HepG2 (cell line): ENCODE data around the gene PPP4R2. TPM values are rescaled to one million over a fixed set of nuclear protein-coding genes. Genes with fewer than 3 reads are reported as not detected.

Experiments used
- ATAC-seq: fragments of 200-7000 bp; cut with Tn5 transposase; 3 replicates; pipeline ENCODE4 v1.9.1; 2020; ENCODE audit warnings: mild to moderate bottlenecking, moderate library complexity
- BruUV-seq: library from RNA; stranded (reverse); fragments of 400-500 nt; replicated peaks from 2 replicates; lab custom pipeline; 2021; lab: Mats Ljungman, UMichigan
- CTCF ChIA-PET: fragments of 300-600 bp; formaldehyde crosslinking; extraction: SDS; loops from one replicate; lab custom pipeline; 2021; ENCODE audit warnings: low total read pairs, inconsistent platforms, low intra/inter-chr PET ratio; lab: Yijun Ruan, JAX
- POLR2A ChIA-PET: fragments of 350-600 bp; sonication (Branson Sonifier 250); formaldehyde crosslinking; loops from one replicate; lab custom pipeline; 2020; ENCODE audit warnings: antibody characterized with exemption, inconsistent platforms; lab: Yijun Ruan, JAX
- DNase-seq: peaks from one replicate; pipeline ENCODE4 v3.0.0-alpha.2; 2015; ENCODE audit warnings: low spot score
- FAIRE-seq: peaks from 3 replicates; lab custom pipeline; 2011; peaks lifted over from hg19 to GRCh38; lab: Jason Lieb, UNC
- H2AFZ ChIP-seq: one replicate; pipeline ENCODE4 v1.6.1; 2011; ENCODE audit warnings: low read length, inconsistent platforms
- H3K27ac ChIP-seq: fragments of 300-600 bp; 3 replicates; pipeline ENCODE4 v1.8.0; 2011; ENCODE audit warnings: mixed run types, mild to moderate bottlenecking, mixed read lengths, low read length, inconsistent platforms; ENCODE audit not compliant: insufficient read depth; ENCODE audit errors: extremely low read length
- H3K27me3 ChIP-seq, 2 experiments: fragments of 200-600 bp in 1 of 2; 2 replicates in 1 of 2; 3 replicates in 1 of 2; pipeline versions ENCODE4 v1.6.0 to v1.8.0; 2011; ENCODE audit warnings: low read length in 2 of 2, mild to moderate bottlenecking in 2 of 2, moderate library complexity in 2 of 2, inconsistent platforms in 1 of 2; ENCODE audit not compliant: insufficient read depth in 2 of 2, control insufficient read depth in 1 of 2
- H3K36me3 ChIP-seq, 2 experiments: fragments of 200-600 bp in 1 of 2; replicated peaks in 1 of 2; 2 replicates in 1 of 2; 3 replicates in 1 of 2; pipeline versions ENCODE4 v1.5.1 to v1.8.0; 2011; ENCODE audit warnings: low read length in 2 of 2, inconsistent platforms in 1 of 2; ENCODE audit not compliant: insufficient read depth in 2 of 2, control insufficient read depth in 1 of 2
- H3K4me1 ChIP-seq: 2 replicates; pipeline ENCODE4 v1.5.1; 2012; ENCODE audit warnings: low read length, inconsistent platforms; ENCODE audit not compliant: insufficient read depth
- H3K4me2 ChIP-seq: 2 replicates; pipeline ENCODE4 v1.6.0; 2011; ENCODE audit warnings: low read depth, low read length, inconsistent platforms
- H3K4me3 ChIP-seq, 3 experiments: fragments of 200-600 bp in 1 of 3; sonication (generic), shearing (Covaris generic) in 1 of 3; replicated peaks in 1 of 3; 2 replicates each; pipeline ENCODE4 v1.5.1; 2011 to 2016; ENCODE audit warnings: low read length in 3 of 3, inconsistent platforms in 2 of 3, low read depth in 2 of 3, mild to moderate bottlenecking in 2 of 3, control low read depth in 1 of 3, mixed read lengths in 1 of 3; ENCODE audit not compliant: insufficient read depth in 1 of 3
- H3K79me2 ChIP-seq: one replicate; pipeline ENCODE4 v1.6.1; 2011; ENCODE audit warnings: low read length, inconsistent platforms; ENCODE audit not compliant: insufficient read depth
- H3K9ac ChIP-seq: 2 replicates; pipeline ENCODE4 v1.6.0; 2011; ENCODE audit warnings: mild to moderate bottlenecking, low read depth, low read length, inconsistent platforms; ENCODE audit not compliant: insufficient read depth
- H3K9me3 ChIP-seq: 2 replicates; pipeline ENCODE4 v1.5.1; 2012; ENCODE audit warnings: mild to moderate bottlenecking, low read length
- H4K20me1 ChIP-seq: 2 replicates; pipeline ENCODE4 v1.6.0; 2011; ENCODE audit warnings: inconsistent platforms, mild to moderate bottlenecking, low read length, moderate library complexity; ENCODE audit not compliant: insufficient read depth
- ELF3 ChIP-seq: IDR thresholded peaks from 2 replicates; pipeline ENCODE4 v1.6.1; 2016; ENCODE audit warnings: missing genetic modification reagents, missing compliant biosample characterization
- HMGA1 ChIP-seq: sonication (generic); formaldehyde crosslinking; conservative IDR thresholded peaks from 2 replicates; pipeline ENCODE4 v1.4.0; 2020; ENCODE audit warnings: missing genetic modification reagents
- HNF1A ChIP-seq, 2 experiments: sonication (generic) in 1 of 2; formaldehyde crosslinking in 1 of 2; IDR thresholded peaks; 2 replicates each; pipeline versions ENCODE4 v1.4.0 to v1.6.1; 2016 to 2020; ENCODE audit warnings: borderline replicate concordance in 1 of 2, low read depth in 1 of 2, mild to moderate bottlenecking in 1 of 2, missing genetic modification reagents in 1 of 2
- TBX3 ChIP-seq: fragments of 450-650 bp; IDR thresholded peaks from 2 replicates; pipeline ENCODE4 v1.6.1; 2017; ENCODE audit warnings: antibody characterized with exemption, mild to moderate bottlenecking, inconsistent platforms, borderline replicate concordance
- ZNF232 ChIP-seq: sonication (generic); formaldehyde crosslinking; IDR thresholded peaks from 2 replicates; pipeline ENCODE4 v1.4.0; 2020; ENCODE audit warnings: missing genetic modification reagents, borderline replicate concordance
- ZNF678 ChIP-seq: sonication (generic); formaldehyde crosslinking; IDR thresholded peaks from 2 replicates; pipeline ENCODE4 v1.4.0; 2020; ENCODE audit warnings: mild to moderate bottlenecking, missing genetic modification reagents
- ZNF878 ChIP-seq: sonication (generic); formaldehyde crosslinking; IDR thresholded peaks from 2 replicates; pipeline ENCODE4 v1.8.1; 2023; ENCODE audit warnings: mild to moderate bottlenecking, missing genetic modification reagents, moderate library complexity
- WGBS: methylation state at CpG from one replicate; pipeline ENCODE4 v1.1.6; 2017; ENCODE audit warnings: low lambda C conversion rate; 5-methylcytosine and 5-hydroxymethylcytosine counted together
- in situ Hi-C: cut with HindIII; loops from 2 replicates; pipeline ENCODE4 v1.10.0; 2017; ENCODE audit warnings: low pct_unique_long_range_greater_than_20kb; ENCODE audit not compliant: extremely low pct_ligation_motif_present
- intact Hi-C: fragments of 100-400 bp; cut with micrococcal nuclease; formaldehyde crosslinking; loops from one replicate; pipeline ENCODE4 v1.10.0; 2022; ENCODE audit not compliant: unreplicated experiment
- polyA plus RNA-seq, 8 experiments: library from polyadenylated mRNA; depleted of rRNA in 3 of 8; stranded (reverse) in 7 of 8; unstranded in 1 of 8; fragments of >200 nt; fragmentation: Illumina TruSeq in 4 of 8; extraction: Trizol in 4 of 8; gene quantifications; 2 replicates each; pipeline versions ENCODE4 v1.2.1 to v1.2.3, GENCODE V29; 2011 to 2016; ENCODE audit warnings: low read depth in 4 of 8, missing spikeins in 1 of 8, mixed read lengths in 1 of 8; ENCODE audit not compliant: insufficient read depth in 1 of 8
- total RNA-seq, 5 experiments: library from RNA; depleted of rRNA; stranded (reverse); fragments of >200 nt; fragmentation: Illumina TruSeq; extraction: Trizol; gene quantifications; 2 replicates each; pipeline ENCODE4 v1.2.3, GENCODE V29; 2016; ENCODE audit warnings: low read depth in 1 of 5
- TF ChIP-seq, protein P1 (sequence below): fragments of 450-650 bp; IDR thresholded peaks from 2 replicates; pipeline ENCODE4 v1.6.1; 2017
- TF ChIP-seq, protein P2 (sequence below): fragments of 450-650 bp; IDR thresholded peaks from 2 replicates; pipeline ENCODE4 v1.6.1; 2016

The PPP4R2 gene
- total and polyA plus RNA-seq, 2 of the 13 experiments (the other 11 are each of a cell fraction or from before 2014, with no cell fraction given), result 22.3 to 161 TPM

- TF ChIP-seq HNF1A (IDR thresholded peaks at IDR 0.05; ENCODE audit: low read depth) (no peak), HNF1A (CRISPR knock-in tag; IDR thresholded peaks at IDR 0.05; ENCODE audit: borderline replicate concordance) (no peak), ZNF232 (no peak)
Observed at GRCh38 chr3:72982609-72983366, 13.8 kb upstream of the PPP4R2 start (continued).

DNA sequence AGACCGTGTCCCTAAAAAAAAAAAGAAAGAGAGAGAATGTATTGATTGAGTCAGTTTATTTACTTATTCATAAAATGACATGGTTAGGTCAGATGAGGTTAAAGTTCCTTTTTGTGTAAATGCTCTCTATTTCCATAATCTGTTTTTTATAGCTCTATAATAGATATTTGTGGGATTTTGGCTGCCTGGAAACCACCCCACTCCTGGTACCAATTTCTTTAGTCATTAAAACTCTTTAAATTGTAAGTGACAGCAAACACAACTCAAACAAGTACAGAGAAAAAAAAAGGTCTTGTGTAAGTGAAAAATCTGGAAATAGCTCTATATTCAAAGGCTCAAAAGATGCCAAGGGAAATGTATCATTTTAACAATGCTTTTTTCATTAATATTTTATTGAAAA lies 11.0 kb upstream of the PPP4R2 start:
- TF ChIP-seq ZNF878 (no peak), HMGA1 (no peak), ELF3 (CRISPR knock-in tag) (no peak), TBX3 (no peak), ZNF678 (CRISPR knock-in tag) (no peak)
- TF ChIP-seq, protein P1, sequence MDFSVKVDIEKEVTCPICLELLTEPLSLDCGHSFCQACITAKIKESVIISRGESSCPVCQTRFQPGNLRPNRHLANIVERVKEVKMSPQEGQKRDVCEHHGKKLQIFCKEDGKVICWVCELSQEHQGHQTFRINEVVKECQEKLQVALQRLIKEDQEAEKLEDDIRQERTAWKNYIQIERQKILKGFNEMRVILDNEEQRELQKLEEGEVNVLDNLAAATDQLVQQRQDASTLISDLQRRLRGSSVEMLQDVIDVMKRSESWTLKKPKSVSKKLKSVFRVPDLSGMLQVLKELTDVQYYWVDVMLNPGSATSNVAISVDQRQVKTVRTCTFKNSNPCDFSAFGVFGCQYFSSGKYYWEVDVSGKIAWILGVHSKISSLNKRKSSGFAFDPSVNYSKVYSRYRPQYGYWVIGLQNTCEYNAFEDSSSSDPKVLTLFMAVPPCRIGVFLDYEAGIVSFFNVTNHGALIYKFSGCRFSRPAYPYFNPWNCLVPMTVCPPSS, result no peak
- TF ChIP-seq, protein P2, sequence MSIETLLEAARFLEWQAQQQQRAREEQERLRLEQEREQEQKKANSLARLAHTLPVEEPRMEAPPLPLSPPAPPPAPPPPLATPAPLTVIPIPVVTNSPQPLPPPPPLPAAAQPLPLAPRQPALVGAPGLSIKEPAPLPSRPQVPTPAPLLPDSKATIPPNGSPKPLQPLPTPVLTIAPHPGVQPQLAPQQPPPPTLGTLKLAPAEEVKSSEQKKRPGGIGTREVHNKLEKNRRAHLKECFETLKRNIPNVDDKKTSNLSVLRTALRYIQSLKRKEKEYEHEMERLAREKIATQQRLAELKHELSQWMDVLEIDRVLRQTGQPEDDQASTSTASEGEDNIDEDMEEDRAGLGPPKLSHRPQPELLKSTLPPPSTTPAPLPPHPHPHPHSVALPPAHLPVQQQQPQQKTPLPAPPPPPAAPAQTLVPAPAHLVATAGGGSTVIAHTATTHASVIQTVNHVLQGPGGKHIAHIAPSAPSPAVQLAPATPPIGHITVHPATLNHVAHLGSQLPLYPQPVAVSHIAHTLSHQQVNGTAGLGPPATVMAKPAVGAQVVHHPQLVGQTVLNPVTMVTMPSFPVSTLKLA, result no peak
- ATAC-seq (no peak), FAIRE-seq (no peak), DNase-seq (no peak)
- no peak overlapping the region for H2AFZ ChIP-seq
- H3K9ac ChIP-seq, result no peak overlapping the region
- H3K4me3 ChIP-seq, result no peak overlapping the region
- intact Hi-C loops (no loop called here), in situ Hi-C loops (no loop called here)
- H3K79me2 ChIP-seq, result no peaks in the 10 kb centered on the region
- whole genome bisulfite sequencing, result 72% methylated on average over 1 of the region's 1 CpG
- peaks cover 9% of the 10 kb centered on the region for H3K9me3 ChIP-seq
- no peak overlapping the region for H3K27ac ChIP-seq
- BruUV-seq, result no TSS peak
- no peaks in the 10 kb centered on the region for H3K4me1 ChIP-seq
- CTCF ChIA-PET, result no interaction called here
- H3K36me3 ChIP-seq, result no peaks in the 10 kb centered on the region
- POLR2A ChIA-PET, result no interaction called here
- H3K4me2 ChIP-seq, result no peak overlapping the region
- H3K27me3 ChIP-seq, result no peaks in the 10 kb centered on the region
- H4K20me1 ChIP-seq, result no peaks in the 10 kb centered on the region
